H9 (cell line): ENCODE results near the gene FANCC. TPM values are rescaled to one million over a fixed set of nuclear protein-coding genes. Genes with fewer than 3 reads are reported as not detected.

Source experiments
- DNase-seq: peaks from one replicate; pipeline ENCODE4 v3.0.0-alpha.2; 2017
- H2AFZ ChIP-seq: one replicate; pipeline ENCODE4 v1.6.1; 2013; ENCODE audit warnings: mild to moderate bottlenecking, low read length, control low read depth, moderate library complexity
- H2AK5ac ChIP-seq: 2 replicates; pipeline ENCODE4 v1.6.1; 2013; ENCODE audit warnings: low read length, control low read depth, mixed read lengths; ENCODE audit not compliant: insufficient read length
- H2BK120ac ChIP-seq: one replicate; pipeline ENCODE4 v1.6.1; 2013; ENCODE audit warnings: low read depth, mild to moderate bottlenecking, low read length, control low read depth, inconsistent platforms; ENCODE audit not compliant: poor library complexity, severe bottlenecking
- H2BK12ac ChIP-seq: 2 replicates; pipeline ENCODE4 v1.6.1; 2013; ENCODE audit warnings: low read length, control low read depth, mixed read lengths, low read depth; ENCODE audit not compliant: insufficient read length
- H2BK15ac ChIP-seq: 2 replicates; pipeline ENCODE4 v1.6.1; 2013; ENCODE audit warnings: low read depth, low read length, control low read depth
- H2BK20ac ChIP-seq: one replicate; pipeline ENCODE4 v1.6.1; 2013; ENCODE audit warnings: low read depth, mild to moderate bottlenecking, low read length, control low read depth, inconsistent platforms; ENCODE audit not compliant: poor library complexity, severe bottlenecking
- H2BK5ac ChIP-seq: 2 replicates; pipeline ENCODE4 v1.6.1; 2013; ENCODE audit warnings: low read length, control low read depth, mixed read lengths; ENCODE audit not compliant: insufficient read length
- H3K14ac ChIP-seq: 2 replicates; pipeline ENCODE4 v1.6.1; 2013; ENCODE audit warnings: low read length, control low read depth; ENCODE audit not compliant: insufficient read depth
- H3K18ac ChIP-seq: 2 replicates; pipeline ENCODE4 v1.6.1; 2013; ENCODE audit warnings: low read depth, mild to moderate bottlenecking, mixed read lengths, low read length, control low read depth; ENCODE audit not compliant: insufficient read length
- H3K23ac ChIP-seq: 2 replicates; pipeline ENCODE4 v1.6.1; 2013; ENCODE audit warnings: low read length, control low read depth, mixed read lengths, low read depth; ENCODE audit not compliant: insufficient read length
- H3K23me2 ChIP-seq: 2 replicates; pipeline ENCODE4 v1.6.1; 2013; ENCODE audit warnings: low read depth, mild to moderate bottlenecking, mixed read lengths, low read length, control low read depth; ENCODE audit not compliant: insufficient read length, poor library complexity, severe bottlenecking
- H3K27ac ChIP-seq: 2 replicates; pipeline ENCODE4 v1.5.1; 2013; ENCODE audit warnings: low read length, control low read depth, mixed read lengths, low read depth; ENCODE audit not compliant: insufficient read length
- H3K27me3 ChIP-seq: 2 replicates; pipeline ENCODE4 v1.6.1; 2013; ENCODE audit warnings: low read length, control low read depth, inconsistent platforms; ENCODE audit not compliant: insufficient read depth
- H3K4ac ChIP-seq: 2 replicates; pipeline ENCODE4 v1.6.1; 2013; ENCODE audit warnings: low read depth, mild to moderate bottlenecking, control low read depth, inconsistent platforms, low read length, moderate library complexity
- H3K4me1 ChIP-seq: 2 replicates; pipeline ENCODE4 v1.6.1; 2013; ENCODE audit warnings: low read length, control low read depth, inconsistent platforms; ENCODE audit not compliant: insufficient read depth
- H3K4me2 ChIP-seq: 2 replicates; pipeline ENCODE4 v1.6.1; 2013; ENCODE audit warnings: low read length, control low read depth, mixed read lengths; ENCODE audit not compliant: insufficient read length, insufficient read depth
- H3K56ac ChIP-seq: 2 replicates; pipeline ENCODE4 v1.6.1; 2013; ENCODE audit warnings: low read depth, mild to moderate bottlenecking, mixed read lengths, low read length, control low read depth; ENCODE audit not compliant: insufficient read length
- H3K79me1 ChIP-seq: 2 replicates; pipeline ENCODE4 v1.6.1; 2013; ENCODE audit warnings: low read depth, mild to moderate bottlenecking, moderate library complexity, low read length, control low read depth, inconsistent platforms; ENCODE audit not compliant: insufficient read depth, poor library complexity, severe bottlenecking
- H3K79me2 ChIP-seq: 2 replicates; pipeline ENCODE4 v1.6.1; 2013; ENCODE audit warnings: low read length, control low read depth, inconsistent platforms; ENCODE audit not compliant: insufficient read depth
- H3K9ac ChIP-seq: 2 replicates; pipeline ENCODE4 v1.6.1; 2013; ENCODE audit warnings: low read length, control low read depth, mixed read lengths; ENCODE audit not compliant: insufficient read length; ENCODE audit errors: extremely low read depth
- H3K9me3 ChIP-seq: one replicate; pipeline ENCODE4 v1.6.1; 2013; ENCODE audit warnings: low read depth, low read length, inconsistent platforms; ENCODE audit not compliant: control insufficient read depth
- H3T11ph ChIP-seq: one replicate; pipeline ENCODE4 v1.6.1; 2013; ENCODE audit warnings: mild to moderate bottlenecking, low read length, control low read depth, inconsistent platforms
- H4K20me1 ChIP-seq: one replicate; pipeline ENCODE4 v1.6.1; 2013; ENCODE audit not compliant: control insufficient read depth, insufficient read length, insufficient read depth
- H4K5ac ChIP-seq: 2 replicates; pipeline ENCODE4 v1.6.1; 2013; ENCODE audit warnings: low read depth, mild to moderate bottlenecking, mixed read lengths, low read length, control low read depth; ENCODE audit not compliant: insufficient read length
- H4K8ac ChIP-seq: replicated peaks from 2 replicates; pipeline ENCODE4 v1.6.1; 2013; ENCODE audit warnings: low read length, control low read depth, mixed read lengths, low read depth; ENCODE audit not compliant: insufficient read length
- H4K91ac ChIP-seq: 2 replicates; pipeline ENCODE4 v1.6.1; 2013; ENCODE audit warnings: low read depth, mild to moderate bottlenecking, moderate library complexity, mixed read lengths, low read length, control low read depth; ENCODE audit not compliant: insufficient read length
- H3K27ac Mint-ChIP-seq, 3 experiments: 2 replicates in 2 of 3; 3 replicates in 1 of 3; pipeline ENCODE4 v1.8.0; 2020 to 2021; ENCODE audit warnings: mixed read lengths in 3 of 3, mild to moderate bottlenecking in 1 of 3, moderate library complexity in 1 of 3
- H3K27me3 Mint-ChIP-seq: 2 replicates; pipeline ENCODE4 v1.8.0; 2021; ENCODE audit warnings: low read depth, mild to moderate bottlenecking, moderate library complexity, mixed read lengths
- H3K36me3 Mint-ChIP-seq, 3 experiments: 2 replicates in 2 of 3; 3 replicates in 1 of 3; pipeline ENCODE4 v1.8.0; 2020 to 2021; ENCODE audit warnings: low read depth in 3 of 3, mixed read lengths in 3 of 3; ENCODE audit not compliant: insufficient read depth in 1 of 3
- H3K4me1 Mint-ChIP-seq, 2 experiments: 2 replicates each; pipeline ENCODE4 v1.8.0; 2020; ENCODE audit warnings: mixed read lengths in 2 of 2
- H3K4me3 Mint-ChIP-seq, 2 experiments: 2 replicates in 1 of 2; 3 replicates in 1 of 2; pipeline ENCODE4 v1.8.0; 2020 to 2021; ENCODE audit warnings: mild to moderate bottlenecking in 2 of 2, mixed read lengths in 2 of 2, moderate library complexity in 1 of 2
- H3K9me3 Mint-ChIP-seq, 2 experiments: 2 replicates in 1 of 2; 3 replicates in 1 of 2; pipeline ENCODE4 v1.8.0; 2020; ENCODE audit warnings: mild to moderate bottlenecking in 2 of 2, mixed read lengths in 2 of 2, moderate library complexity in 1 of 2
- WGBS: extraction: QIAGEN DNeasy Blood & Tissue Kit; methylation state at CpG from one replicate; pipeline ENCODE4 v1.1.7; 2013; ENCODE audit warnings: missing lambda C conversion rate, low lambda C conversion rate, mixed read lengths; ENCODE audit not compliant: insufficient read length; ENCODE audit errors: extremely low coverage; 5-methylcytosine and 5-hydroxymethylcytosine counted together
- total RNA-seq: library from RNA; stranded (reverse); gene quantifications from 2 replicates; pipeline ENCODE4 v1.2.1, GENCODE V29; 2021
- TF ChIP-seq, protein P1 (sequence below): fragments of 200-600 bp; sonication (generic); conservative IDR thresholded peaks from 3 replicates; pipeline ENCODE4 v1.8.0; 2021; ENCODE audit warnings: antibody characterized with exemption, mild to moderate bottlenecking

Gene FANCC
- total RNA-seq, 1 experiment from 2014 or later = 14.6 TPM

DNA sequence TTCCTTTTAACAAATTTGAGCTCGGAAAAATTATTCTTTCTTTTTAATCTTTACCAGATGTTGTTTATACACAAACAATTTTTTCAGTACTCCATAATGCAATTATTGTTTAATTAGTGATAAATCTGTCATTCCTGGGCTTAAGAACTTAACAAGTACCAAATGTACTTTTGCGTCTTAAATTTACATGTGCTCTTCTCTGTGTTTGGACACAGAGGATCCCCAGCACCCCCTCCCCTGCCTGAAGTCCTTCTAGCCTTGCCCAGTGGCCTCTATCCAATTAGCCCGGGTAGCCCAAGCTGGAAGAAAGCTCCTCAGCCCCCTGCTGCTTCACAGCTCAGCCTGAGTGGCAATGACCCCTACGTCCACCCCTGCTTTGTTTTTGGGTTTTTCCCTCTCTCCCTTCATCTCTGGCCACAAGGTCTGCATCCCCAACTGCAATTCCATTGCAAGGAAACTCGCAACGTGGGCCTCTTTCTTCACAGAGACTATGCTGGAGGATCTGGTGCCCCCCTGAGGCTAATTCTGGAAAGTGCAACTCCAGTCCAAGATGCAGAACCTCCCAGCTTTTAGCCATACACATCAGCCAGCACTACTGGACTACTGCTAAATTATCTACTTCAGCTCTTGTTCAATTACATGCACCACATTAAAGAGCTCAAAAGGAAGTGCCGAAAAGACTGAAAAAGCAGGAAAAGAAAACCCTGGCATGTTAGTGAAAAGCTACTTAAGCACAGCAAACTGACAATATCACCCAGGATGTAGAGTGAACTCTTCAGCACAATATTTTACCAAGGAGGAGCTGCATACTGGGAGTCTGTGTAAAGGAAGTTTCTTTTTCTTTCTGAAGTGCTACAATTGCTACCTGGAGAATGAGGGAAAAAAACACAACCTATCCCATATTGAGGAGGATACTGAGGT, 186.2 kb downstream of the FANCC start:
- no peak overlapping the region for H2AK5ac ChIP-seq
- Mint-ChIP-seq H3K9me3 (no peaks in the 10 kb centered on the region), H3K27ac (peak overlapping the region; percentile 41 to 84 (median 73); a peak in 6 of 7 replicates), H3K27me3 (peaks cover 6% of the 10 kb centered on the region; the same call in 1 of the 2 replicates), H3K36me3 (no peaks in the 10 kb centered on the region), H3K4me1 (peaks cover 34 to 42% of the 10 kb centered on the region in 2 experiments), H3K4me3 (peak overlapping the region; percentile 39 to 60)
- H3K9me3 ChIP-seq = no peaks in the 10 kb centered on the region
- H3K79me1 ChIP-seq = no peaks in the 10 kb centered on the region
- H4K5ac ChIP-seq = no peak overlapping the region
- H3K9ac ChIP-seq = no peak overlapping the region
- H3K4me1 ChIP-seq = peaks cover 10% of the 10 kb centered on the region; the same call in 1 of the 2 replicates
- no peak overlapping the region for H2AFZ ChIP-seq
- TF ChIP-seq, protein P1, sequence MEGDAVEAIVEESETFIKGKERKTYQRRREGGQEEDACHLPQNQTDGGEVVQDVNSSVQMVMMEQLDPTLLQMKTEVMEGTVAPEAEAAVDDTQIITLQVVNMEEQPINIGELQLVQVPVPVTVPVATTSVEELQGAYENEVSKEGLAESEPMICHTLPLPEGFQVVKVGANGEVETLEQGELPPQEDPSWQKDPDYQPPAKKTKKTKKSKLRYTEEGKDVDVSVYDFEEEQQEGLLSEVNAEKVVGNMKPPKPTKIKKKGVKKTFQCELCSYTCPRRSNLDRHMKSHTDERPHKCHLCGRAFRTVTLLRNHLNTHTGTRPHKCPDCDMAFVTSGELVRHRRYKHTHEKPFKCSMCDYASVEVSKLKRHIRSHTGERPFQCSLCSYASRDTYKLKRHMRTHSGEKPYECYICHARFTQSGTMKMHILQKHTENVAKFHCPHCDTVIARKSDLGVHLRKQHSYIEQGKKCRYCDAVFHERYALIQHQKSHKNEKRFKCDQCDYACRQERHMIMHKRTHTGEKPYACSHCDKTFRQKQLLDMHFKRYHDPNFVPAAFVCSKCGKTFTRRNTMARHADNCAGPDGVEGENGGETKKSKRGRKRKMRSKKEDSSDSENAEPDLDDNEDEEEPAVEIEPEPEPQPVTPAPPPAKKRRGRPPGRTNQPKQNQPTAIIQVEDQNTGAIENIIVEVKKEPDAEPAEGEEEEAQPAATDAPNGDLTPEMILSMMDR = peak; percentile 88
- no peak overlapping the region for H2BK5ac ChIP-seq
- no peaks in the 10 kb centered on the region for H4K20me1 ChIP-seq
- no peak overlapping the region for H2BK12ac ChIP-seq
- H2BK20ac ChIP-seq = no peak overlapping the region
- no peak overlapping the region for H4K8ac ChIP-seq
- no peaks in the 10 kb centered on the region for H3K27me3 ChIP-seq
- no peak overlapping the region for H3K18ac ChIP-seq
- no peak overlapping the region for H2BK120ac ChIP-seq
- H3K14ac ChIP-seq = no peak overlapping the region
- no peak overlapping the region for H3K4ac ChIP-seq
- H3K79me2 ChIP-seq = no peaks in the 10 kb centered on the region
- WGBS = no CpG with 5 or more reads among the region's 7 CpGs
- H4K91ac ChIP-seq = no peak overlapping the region
- H3K23ac ChIP-seq = no peak overlapping the region
- no peak overlapping the region for H3K27ac ChIP-seq
- peak overlapping the region; percentile 33 for H3K4me2 ChIP-seq
- H2BK15ac ChIP-seq = no peak overlapping the region
- no peak overlapping the region for H3K56ac ChIP-seq
- DNase-seq = peak; percentile 78
- H3K23me2 ChIP-seq = peaks cover 4% of the 10 kb centered on the region
- H3T11ph ChIP-seq = no peak overlapping the region
